ENCODE measurements around the gene PALM.

- TF ChIP-seq EZH2 (IDR thresholded peaks at IDR 0.05; ENCODE audit: low read length, unreplicated experiment) (no peak), CTCF (conservative IDR thresholded peaks at IDR 0.05; ENCODE audit: low read depth, low read length) (no peak), EZH2phosphoT487 (IDR thresholded peaks at IDR 0.05; ENCODE audit: borderline replicate concordance, low read length) (no peak)
Observed at GRCh38 chr19:763869-764268, 55.1 kb downstream of the PALM start.

Measured in PC-3 (cell line).